K562 (cell line): ENCODE measurements around the gene CNR2. TPM values are rescaled to one million over a fixed set of nuclear protein-coding genes. Genes with fewer than 3 reads are reported as not detected.
A peak's percentile ranks its signal among the peaks of the same experiment; 100 is the strongest.
"Not testable (repeated sequence)": the region's sequence is repeated elsewhere in the genome, so short reads cannot be mapped to it uniquely, and the experiment has no call there.

Source experiments
- ATAC-seq: fragments of 200-7000 bp; cut with Tn5 transposase; 3 replicates; pipeline ENCODE4 v1.9.1; 2020; ENCODE audit warnings: moderate library complexity
- BruUV-seq: library from RNA; stranded (reverse); fragments of 400-500 nt; replicated peaks from 2 replicates; lab custom pipeline; 2021; lab: Mats Ljungman, UMichigan
- CTCF ChIA-PET: fragments of 300-600 bp; formaldehyde crosslinking; extraction: SDS; loops from one replicate; lab custom pipeline; 2021; ENCODE audit warnings: low intra/inter-chr PET ratio; lab: Yijun Ruan, JAX
- POLR2A ChIA-PET: fragments of 300-600, 350-650 bp; sonication (Branson Sonifier 250); formaldehyde crosslinking; extraction: SDS; loops from one replicate; lab custom pipeline; 2021; ENCODE audit warnings: antibody characterized with exemption, inconsistent platforms; lab: Yijun Ruan, JAX
- DNase-seq, 4 experiments: peaks; one replicate each; pipeline versions ENCODE4 v3.0.0 to v3.0.0-alpha.2; 2011 to 2018; ENCODE audit warnings: low spot score in 3 of 4, mixed read lengths in 3 of 4; ENCODE audit errors: extremely low read depth in 1 of 4
- FAIRE-seq: peaks from 2 replicates; lab custom pipeline; 2011; peaks lifted over from hg19 to GRCh38; lab: Jason Lieb, UNC
- H2AFZ ChIP-seq: 2 replicates; pipeline ENCODE4 v1.6.0; 2011; ENCODE audit warnings: low read depth, low read length, control low read depth, inconsistent platforms
- H3K27ac ChIP-seq: fragments of 200-600 bp; 3 replicates; pipeline ENCODE4 v1.8.0; 2011; ENCODE audit warnings: low read depth, mild to moderate bottlenecking, control low read depth, inconsistent platforms, low read length, moderate library complexity, mixed read lengths; ENCODE audit errors: extremely low read depth
- H3K27me3 ChIP-seq, 2 experiments: fragments of 300-600 bp in 1 of 2; 2 replicates in 1 of 2; 3 replicates in 1 of 2; pipeline versions ENCODE4 v1.6.0 to v1.8.0; 2011; ENCODE audit warnings: inconsistent platforms in 2 of 2, low read length in 2 of 2, mild to moderate bottlenecking in 1 of 2, mixed read lengths in 1 of 2, moderate library complexity in 1 of 2; ENCODE audit not compliant: control insufficient read depth in 2 of 2, insufficient read depth in 2 of 2
- H3K36me3 ChIP-seq: fragments of 300-600 bp; 3 replicates; pipeline ENCODE4 v1.8.0; 2011; ENCODE audit warnings: mild to moderate bottlenecking, low read length, inconsistent platforms; ENCODE audit not compliant: control insufficient read depth, insufficient read depth
- H3K4me1 ChIP-seq, 2 experiments: fragments of 200-600 bp in 1 of 2; replicated peaks in 1 of 2; 2 replicates in 1 of 2; 3 replicates in 1 of 2; pipeline versions ENCODE4 v1.5.1 to v1.8.0; 2011; ENCODE audit warnings: inconsistent platforms in 2 of 2, low read length in 2 of 2, mild to moderate bottlenecking in 1 of 2, mixed read lengths in 1 of 2, moderate library complexity in 1 of 2; ENCODE audit not compliant: control insufficient read depth in 2 of 2, insufficient read depth in 2 of 2
- H3K4me2 ChIP-seq: 2 replicates; pipeline ENCODE4 v1.6.1; 2011; ENCODE audit warnings: low read length, control low read depth, inconsistent platforms, mixed read lengths; ENCODE audit not compliant: insufficient read depth
- H3K4me3 ChIP-seq: fragments of 200-600 bp; sonication (generic), shearing (Covaris generic); 2 replicates; pipeline ENCODE4 v1.5.1; 2016; ENCODE audit warnings: control low read depth, inconsistent platforms
- H3K79me2 ChIP-seq: fragments of 200-600 bp; 3 replicates; pipeline ENCODE4 v1.8.0; 2011; ENCODE audit warnings: low read length, inconsistent platforms; ENCODE audit not compliant: control insufficient read depth, insufficient read depth
- H3K9ac ChIP-seq, 2 experiments: 2 replicates each; pipeline versions ENCODE4 v1.6.0 to v1.6.1; 2011; ENCODE audit warnings: low read depth in 2 of 2, low read length in 2 of 2, control low read depth in 1 of 2, inconsistent platforms in 1 of 2, mild to moderate bottlenecking in 1 of 2, mixed read lengths in 1 of 2; ENCODE audit not compliant: insufficient read depth in 1 of 2
- H3K9me1 ChIP-seq: one replicate; pipeline ENCODE4 v1.6.0; 2011; ENCODE audit warnings: inconsistent platforms, mild to moderate bottlenecking, low read length, moderate library complexity; ENCODE audit not compliant: control insufficient read depth, insufficient read depth
- H3K9me3 ChIP-seq: replicated peaks from 2 replicates; pipeline ENCODE4 v1.5.1; 2011; ENCODE audit warnings: low read depth, low read length, inconsistent platforms; ENCODE audit not compliant: control insufficient read depth, insufficient read depth
- H4K20me1 ChIP-seq: replicated peaks from 2 replicates; pipeline ENCODE4 v1.6.1; 2011; ENCODE audit warnings: low read length, inconsistent platforms, mixed read lengths; ENCODE audit not compliant: control insufficient read depth, insufficient read depth
- DACH1 ChIP-seq: fragments of 450-650 bp; IDR thresholded peaks from 2 replicates; pipeline ENCODE4 v1.6.1; 2018; ENCODE audit not compliant: partially characterized antibody
- GATAD2A ChIP-seq: fragments of 450-650 bp; IDR thresholded peaks from 2 replicates; pipeline ENCODE4 v1.6.1; 2017
- GATAD2B ChIP-seq: fragments of 450-650 bp; IDR thresholded peaks from 2 replicates; pipeline ENCODE4 v1.6.1; 2017; ENCODE audit warnings: mild to moderate bottlenecking, borderline replicate concordance
- KDM1A ChIP-seq, 2 experiments: fragments of 450-650 bp; IDR thresholded peaks; 2 replicates each; pipeline ENCODE4 v1.6.1; 2016; ENCODE audit warnings: mild to moderate bottlenecking in 2 of 2
- MCM7 ChIP-seq, 2 experiments: fragments of 450-650 bp; IDR thresholded peaks; 2 replicates each; pipeline ENCODE4 v1.6.1; 2016 to 2018
- MIER1 ChIP-seq: fragments of 450-650 bp; IDR thresholded peaks from 2 replicates; pipeline ENCODE4 v1.6.1; 2016; ENCODE audit warnings: antibody characterized with exemption, mild to moderate bottlenecking, low read depth
- MTA1 ChIP-seq: fragments of 450-650 bp; IDR thresholded peaks from 2 replicates; pipeline ENCODE4 v1.6.1; 2017; ENCODE audit warnings: borderline replicate concordance
- RCOR1 ChIP-seq, 2 experiments: IDR thresholded peaks; 2 replicates each; pipeline ENCODE4 v1.6.1; 2012; ENCODE audit warnings: low read depth in 2 of 2, low read length in 2 of 2, borderline replicate concordance in 1 of 2, improper control_type of control experiment in 1 of 2
- TAF1 ChIP-seq: IDR thresholded peaks from 2 replicates; pipeline ENCODE4 v1.6.1; 2011; ENCODE audit warnings: mild to moderate bottlenecking, low read length, moderate library complexity; ENCODE audit not compliant: insufficient read depth, control insufficient read depth, severe bottlenecking; ENCODE audit errors: extremely low read depth
- ZBTB2 ChIP-seq: fragments of 450-650 bp; IDR thresholded peaks from 2 replicates; pipeline ENCODE4 v1.6.1; 2016; ENCODE audit warnings: antibody characterized with exemption
- WGBS: fragments of 100-300 bp; shearing (Covaris generic); methylation state at CpG from one replicate; pipeline ENCODE4 v1.1.6; 2016; ENCODE audit warnings: low coverage, mixed read lengths; ENCODE audit not compliant: insufficient coverage; ENCODE audit errors: missing lambda C conversion rate; 5-methylcytosine and 5-hydroxymethylcytosine counted together
- in situ Hi-C: fragments of 300-500 bp; cut with MboI; formaldehyde crosslinking; loops from 4 replicates; pipeline ENCODE4 v1.15.0; 2018; ENCODE audit warnings: inconsistent platforms, mixed read lengths
- intact Hi-C: fragments of 100-400 bp; cut with micrococcal nuclease; formaldehyde crosslinking; loops from 2 replicates; pipeline ENCODE4 v1.14.2; 2022
- polyA plus RNA-seq, 8 experiments: library from polyadenylated mRNA; depleted of rRNA in 4 of 8; stranded (reverse) in 5 of 8; unstranded in 3 of 8; fragments of >200 nt; fragmentation: Nextera tagmentation in 2 of 8; fragmentation: Illumina TruSeq in 1 of 8; extraction: Ambion mirVana in 2 of 8; extraction: Trizol in 1 of 8; gene quantifications; 2 replicates each; pipeline versions ENCODE4 v1.2.1 to v1.2.3, GENCODE V29; 2011 to 2014; ENCODE audit warnings: inconsistent platforms in 1 of 8, missing spikeins in 1 of 8
- total RNA-seq, 7 experiments: library from RNA; depleted of rRNA in 6 of 7; stranded (reverse); fragments of >200 nt in 6 of 7; fragmentation: Illumina TruSeq in 2 of 7; extraction: Trizol in 2 of 7; gene quantifications; 2 replicates each; pipeline versions ENCODE4 v1.2.1 to v1.2.3, GENCODE V29; 2011 to 2021; ENCODE audit warnings: low replicate concordance in 1 of 7

CNR2 gene
- total and polyA plus RNA-seq, 9 of the 15 experiments (the other 6 are each of a cell fraction or from before 2014, with no cell fraction given): not detected

- in situ Hi-C loops (no loop called here), intact Hi-C loops (no loop called here)
- FAIRE-seq: no peak
- TF ChIP-seq TAF1 (no peak), MIER1 (no peak), DACH1 (peak; percentile 41), KDM1A (IDR thresholded peaks at IDR 0.05) (peak; percentile 48 to 69; a peak in 3 of 4 replicates), RCOR1 (IDR thresholded peaks at IDR 0.05; ENCODE audit: borderline replicate concordance in 1 of 2, low read depth in 2 of 2, low read length in 2 of 2) (0 out of 4 replicates have a peak, but pooled peaks of 1 of the 2 experiments have one; percentile 9)
- no peak overlapping the region for H3K4me2 ChIP-seq
- H2AFZ ChIP-seq: no peak overlapping the region
- no peak for ATAC-seq
- no peak for DNase-seq
- no peaks in the 10 kb centered on the region for H3K9me3 ChIP-seq
- no peaks in the 10 kb centered on the region for H3K9me1 ChIP-seq
- no peak overlapping the region for H3K9ac ChIP-seq
- CTCF ChIA-PET: no interaction called here
- no peaks in the 10 kb centered on the region for H3K36me3 ChIP-seq
- H3K27ac ChIP-seq: no peak overlapping the region
- peaks cover 14% of the 10 kb centered on the region for H3K79me2 ChIP-seq
- no peak overlapping the region for H3K4me3 ChIP-seq
- BruUV-seq: no TSS peak
- POLR2A ChIA-PET: interaction anchor here (0.7 kb wide), 1 partner anchor 1770 kb away, joined by 4 read pairs; no protein-coding TSS in a partner anchor
- H3K4me1 ChIP-seq: peaks cover 8 to 24% of the 10 kb centered on the region in 2 experiments; a peak in 4 of 5 replicates
- H3K27me3 ChIP-seq: no peaks in the 10 kb centered on the region
- no peaks in the 10 kb centered on the region for H4K20me1 ChIP-seq
- 67% methylated on average over 1 of the region's 1 CpG for whole genome bisulfite sequencing
Observed at GRCh38 chr1:23827717-23828116, 85.4 kb downstream of the CNR2 start.

GRCh38 chr1:23826590-23826989 lies 86.6 kb downstream of the CNR2 start:
- in situ Hi-C loops, H3K36me3 ChIP-seq, H3K9me3 ChIP-seq, H3K9ac ChIP-seq, H3K4me2 ChIP-seq, CTCF ChIA-PET, FAIRE-seq, H3K27me3 ChIP-seq, DNase-seq, ATAC-seq, BruUV-seq, H3K9me1 ChIP-seq, H2AFZ ChIP-seq, H3K27ac ChIP-seq, H3K4me3 ChIP-seq, H4K20me1 ChIP-seq, intact Hi-C loops: not testable (repeated sequence)
- WGBS: 94% methylated on average over 13 of the region's 13 CpGs
- Histone ChIP-seq H3K79me2 (peaks cover 14% of the 10 kb centered on the region), H3K4me1 (peaks cover 8 to 24% of the 10 kb centered on the region in 2 experiments; a peak in 4 of 5 replicates)
- POLR2A ChIA-PET: interaction anchor here (3.3 kb wide), 1 partner anchor 15 kb away, joined by 12 read pairs; no protein-coding TSS in a partner anchor
- TF ChIP-seq MTA1: peak; percentile 49; the same call in 1 of the 2 replicates
- peak; percentile 95 for TF ChIP-seq GATAD2B
- TF ChIP-seq ZBTB2: peak; percentile 83
- 0 out of 2 replicates have a peak, but pooled peaks have one; percentile 48 for TF ChIP-seq GATAD2A
- peak; percentile 100 for TF ChIP-seq DACH1
- 0 out of 4 replicates have a peak, but pooled peaks of 1 of the 2 experiments have one; percentile 57 for TF ChIP-seq MCM7 (IDR thresholded peaks at IDR 0.05)
- TF ChIP-seq, all 486 proteins: peak for 6; not testable (repeated sequence) for 480
